ENCODE data around the gene DLGAP3. TPM values are rescaled to one million over a fixed set of nuclear protein-coding genes. Genes with fewer than 3 reads are reported as not detected.
A peak's percentile ranks its signal among the peaks of the same experiment; 100 is the strongest.

Gene DLGAP3
- total RNA-seq, 4 donors from 2014 or later = 0.55 TPM; not detected in 3

GRCh38 chr1:34898330-34898761 is 31.1 kb downstream of the DLGAP3 start:
- no peak for TF ChIP-seq EP300 (IDR thresholded peaks at IDR 0.05)
- no peak for TF ChIP-seq POLR2AphosphoS5 (IDR thresholded peaks at IDR 0.05)
- TF ChIP-seq, protein P1, sequence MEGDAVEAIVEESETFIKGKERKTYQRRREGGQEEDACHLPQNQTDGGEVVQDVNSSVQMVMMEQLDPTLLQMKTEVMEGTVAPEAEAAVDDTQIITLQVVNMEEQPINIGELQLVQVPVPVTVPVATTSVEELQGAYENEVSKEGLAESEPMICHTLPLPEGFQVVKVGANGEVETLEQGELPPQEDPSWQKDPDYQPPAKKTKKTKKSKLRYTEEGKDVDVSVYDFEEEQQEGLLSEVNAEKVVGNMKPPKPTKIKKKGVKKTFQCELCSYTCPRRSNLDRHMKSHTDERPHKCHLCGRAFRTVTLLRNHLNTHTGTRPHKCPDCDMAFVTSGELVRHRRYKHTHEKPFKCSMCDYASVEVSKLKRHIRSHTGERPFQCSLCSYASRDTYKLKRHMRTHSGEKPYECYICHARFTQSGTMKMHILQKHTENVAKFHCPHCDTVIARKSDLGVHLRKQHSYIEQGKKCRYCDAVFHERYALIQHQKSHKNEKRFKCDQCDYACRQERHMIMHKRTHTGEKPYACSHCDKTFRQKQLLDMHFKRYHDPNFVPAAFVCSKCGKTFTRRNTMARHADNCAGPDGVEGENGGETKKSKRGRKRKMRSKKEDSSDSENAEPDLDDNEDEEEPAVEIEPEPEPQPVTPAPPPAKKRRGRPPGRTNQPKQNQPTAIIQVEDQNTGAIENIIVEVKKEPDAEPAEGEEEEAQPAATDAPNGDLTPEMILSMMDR (IDR thresholded peaks at IDR 0.05) = no peak
- no peak for TF ChIP-seq POLR2A (IDR thresholded peaks at IDR 0.05)
- H3K4me1 ChIP-seq = no peaks in the 10 kb centered on the region
- H3K27me3 ChIP-seq = peaks cover 21% of the 10 kb centered on the region
- no peaks in the 10 kb centered on the region for H3K9me3 ChIP-seq
- no peak for DNase-seq (ENCODE audit: low spot score in 2 of 2)
- no peak overlapping the region for H3K27ac ChIP-seq
- no peaks in the 10 kb centered on the region for H3K36me3 ChIP-seq
- WGBS = 13% methylated on average over 2 of the region's 2 CpGs
- H3K4me3 ChIP-seq = no peak overlapping the region

DNA sequence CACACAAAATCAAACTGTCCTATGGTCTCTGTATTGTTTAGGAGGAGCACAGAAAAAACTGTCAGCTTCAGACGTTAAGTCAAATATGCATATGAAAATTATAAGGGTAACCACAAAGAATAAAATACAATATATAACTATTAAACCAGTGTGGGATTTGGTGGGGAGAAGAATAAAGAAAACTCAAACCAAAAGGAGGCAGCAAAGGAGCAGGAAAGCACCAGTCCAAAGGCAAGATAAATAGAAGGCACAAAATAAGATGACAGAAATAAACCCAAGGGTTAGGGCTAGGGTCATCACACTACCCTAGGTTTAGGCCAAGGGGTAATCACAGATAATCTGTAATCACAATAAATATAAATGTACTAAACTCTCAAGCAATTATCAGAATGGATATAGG is 32.8 kb downstream of the DLGAP3 start:
- TF ChIP-seq POLR2A (IDR thresholded peaks at IDR 0.05) (no peak), EP300 (IDR thresholded peaks at IDR 0.05) (no peak), POLR2AphosphoS5 (IDR thresholded peaks at IDR 0.05) (no peak)
- TF ChIP-seq, protein P1 (IDR thresholded peaks at IDR 0.05) = no peak
- Histone ChIP-seq H3K36me3 (no peaks in the 10 kb centered on the region), H3K27ac (no peak overlapping the region), H3K9me3 (no peaks in the 10 kb centered on the region), H3K27me3 (peaks cover 13% of the 10 kb centered on the region), H3K4me1 (no peaks in the 10 kb centered on the region), H3K4me3 (no peak overlapping the region)
- WGBS = 54% methylated on average over 1 of the region's 1 CpG
- DNase-seq (ENCODE audit: low spot score in 2 of 2) = no peak

- peaks cover 9% of the 10 kb centered on the region for H3K4me1 ChIP-seq
- H3K4me3 ChIP-seq = no peak overlapping the region
- TF ChIP-seq POLR2A (IDR thresholded peaks at IDR 0.05) = no peak
- no peak for TF ChIP-seq POLR2AphosphoS5 (IDR thresholded peaks at IDR 0.05)
- TF ChIP-seq, protein P1 (IDR thresholded peaks at IDR 0.05) = no peak
- no peak for TF ChIP-seq EP300 (IDR thresholded peaks at IDR 0.05)
- no peak for DNase-seq (ENCODE audit: low spot score in 2 of 2)
- 75% methylated on average over 4 of the region's 4 CpGs for WGBS
- no peaks in the 10 kb centered on the region for H3K9me3 ChIP-seq
- H3K36me3 ChIP-seq = no peaks in the 10 kb centered on the region
- no peak overlapping the region for H3K27ac ChIP-seq
- peaks cover 18% of the 10 kb centered on the region for H3K27me3 ChIP-seq
These were observed 39.7 kb downstream of the DLGAP3 start for GRCh38 chr1:34889705-34890104.

GRCh38 chr1:34887593-34887992 is 41.9 kb downstream of the DLGAP3 start:
- H3K27me3 ChIP-seq = peaks cover 35% of the 10 kb centered on the region
- DNase-seq (ENCODE audit: low spot score in 2 of 2) = no peak
- no peaks in the 10 kb centered on the region for H3K9me3 ChIP-seq
- no peaks in the 10 kb centered on the region for H3K36me3 ChIP-seq
- TF ChIP-seq POLR2A (IDR thresholded peaks at IDR 0.05) = no peak
- no peak for TF ChIP-seq POLR2AphosphoS5 (IDR thresholded peaks at IDR 0.05)
- TF ChIP-seq, protein P1 (IDR thresholded peaks at IDR 0.05) = no peak
- TF ChIP-seq EP300 (IDR thresholded peaks at IDR 0.05) = no peak
- peaks cover 9% of the 10 kb centered on the region for H3K4me1 ChIP-seq
- no peak overlapping the region for H3K4me3 ChIP-seq
- WGBS = 86% methylated on average over 4 of the region's 4 CpGs
- no peak overlapping the region for H3K27ac ChIP-seq

DNA sequence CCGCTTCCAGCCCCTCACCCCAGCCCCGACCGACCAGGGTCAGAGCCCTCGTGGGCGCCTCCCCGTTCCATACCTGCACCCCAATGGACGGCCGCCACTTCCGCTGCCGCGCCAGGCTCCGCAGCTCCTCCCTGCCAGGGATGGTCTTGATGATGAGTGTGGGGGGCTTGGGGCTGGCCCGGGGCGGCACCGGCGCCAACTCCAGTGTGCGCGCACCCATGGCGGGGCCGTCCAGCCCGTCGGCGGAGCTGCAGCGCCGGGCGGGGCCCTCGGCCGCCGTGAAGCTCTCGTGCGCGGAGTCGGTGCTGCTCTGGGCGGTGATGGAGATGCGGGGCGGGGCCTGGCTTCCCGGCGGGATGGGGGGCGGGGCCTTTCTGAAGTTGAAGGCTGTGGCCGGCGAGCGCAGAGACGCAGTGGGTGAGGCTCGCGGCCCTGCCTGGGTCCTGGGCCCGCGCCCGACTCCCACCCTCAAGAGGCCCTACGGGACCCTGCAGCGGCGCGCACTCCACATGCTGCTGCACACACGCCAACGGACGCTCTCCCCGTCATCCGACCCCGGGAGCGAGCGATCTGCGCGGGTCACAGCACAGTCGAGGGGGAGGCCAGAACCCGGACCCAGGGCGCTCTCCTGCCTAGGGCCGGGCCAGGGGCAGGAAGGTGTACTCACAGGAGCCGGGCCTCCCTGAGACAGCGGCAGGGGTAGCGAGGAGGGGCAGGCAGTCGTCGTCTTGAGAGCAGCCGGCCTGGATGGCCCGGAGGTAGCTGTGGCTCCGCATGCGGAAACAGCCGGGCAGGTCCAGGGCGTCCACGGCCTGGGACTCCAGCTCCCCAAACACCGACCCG is 43.8 kb downstream of the DLGAP3 start:
- H3K9me3 ChIP-seq = no peaks in the 10 kb centered on the region
- H3K36me3 ChIP-seq = no peaks in the 10 kb centered on the region
- H3K27ac ChIP-seq = no peak overlapping the region
- DNase-seq (ENCODE audit: low spot score in 2 of 2) = no peak
- TF ChIP-seq EP300 (IDR thresholded peaks at IDR 0.05) (no peak), POLR2A (IDR thresholded peaks at IDR 0.05) (no peak), POLR2AphosphoS5 (IDR thresholded peaks at IDR 0.05) (no peak)
- TF ChIP-seq, protein P1 (IDR thresholded peaks at IDR 0.05) = no peak
- H3K4me3 ChIP-seq = peak overlapping the region; percentile 23
- 41% methylated on average over 11 of the region's 80 CpGs for WGBS
- peaks cover 9% of the 10 kb centered on the region for H3K4me1 ChIP-seq
- peaks cover 35% of the 10 kb centered on the region for H3K27me3 ChIP-seq

Measured in suprapubic skin (tissue), 4 donors.